Chondrocyte (in vitro differentiated cells): Measurements from ENCODE around the gene HEXIM2. TPM values are rescaled to one million over a fixed set of nuclear protein-coding genes. Genes with fewer than 3 reads are reported as not detected.
A peak's percentile ranks its signal among the peaks of the same experiment; 100 is the strongest.

Experiments
- DNase-seq: peaks from one replicate; pipeline ENCODE4 v3.0.0; 2021; ENCODE audit warnings: mixed read lengths, low spot score
- H3K27ac Mint-ChIP-seq: one replicate; pipeline ENCODE4 v1.8.0; 2021; ENCODE audit warnings: mild to moderate bottlenecking, moderate library complexity, mixed read lengths; ENCODE audit not compliant: unreplicated experiment
- H3K27me3 Mint-ChIP-seq: 2 replicates; pipeline ENCODE4 v1.8.0; 2021; ENCODE audit warnings: low read depth, mixed read lengths
- H3K36me3 Mint-ChIP-seq: 2 replicates; pipeline ENCODE4 v1.8.0; 2021; ENCODE audit warnings: low read depth, mixed read lengths
- H3K4me1 Mint-ChIP-seq: 2 replicates; pipeline ENCODE4 v1.8.0; 2021; ENCODE audit warnings: low read depth, mild to moderate bottlenecking, mixed read lengths
- H3K4me3 Mint-ChIP-seq: one replicate; pipeline ENCODE4 v1.8.0; 2021; ENCODE audit warnings: mild to moderate bottlenecking, moderate library complexity, mixed read lengths; ENCODE audit not compliant: unreplicated experiment
- H3K9me3 Mint-ChIP-seq: 2 replicates; pipeline ENCODE4 v1.8.0; 2021; ENCODE audit warnings: low read depth, mixed read lengths
- CTCF ChIP-seq: fragments of 200-600 bp; sonication (generic); IDR thresholded peaks from 2 replicates; pipeline ENCODE4 v1.5.0; 2021; ENCODE audit warnings: antibody characterized with exemption, mild to moderate bottlenecking, moderate library complexity
- total RNA-seq: library from RNA; stranded (reverse); gene quantifications from 3 replicates; pipeline ENCODE4 v1.2.1, GENCODE V29; 2021

HEXIM2 gene
- total RNA-seq, 1 donor from 2014 or later: 6.4 TPM

GRCh38 chr17:45139533-45139920 is 22.1 kb upstream of the HEXIM2 start:
- no peak for TF ChIP-seq CTCF
- H3K27ac Mint-ChIP-seq: no peak overlapping the region
- H3K4me1 Mint-ChIP-seq: peaks cover 11% of the 10 kb centered on the region
- no peaks in the 10 kb centered on the region for H3K27me3 Mint-ChIP-seq
- DNase-seq: peak; percentile 33
- no peaks in the 10 kb centered on the region for H3K9me3 Mint-ChIP-seq
- no peaks in the 10 kb centered on the region for H3K36me3 Mint-ChIP-seq
- H3K4me3 Mint-ChIP-seq: no peak overlapping the region

GRCh38 chr17:45143094-45143670 is 18.5 kb upstream of the HEXIM2 start:
- Mint-ChIP-seq H3K4me3 (no peak overlapping the region), H3K36me3 (no peaks in the 10 kb centered on the region), H3K4me1 (peaks cover 15% of the 10 kb centered on the region), H3K27me3 (no peaks in the 10 kb centered on the region), H3K27ac (no peak overlapping the region), H3K9me3 (no peaks in the 10 kb centered on the region)
- no peak for TF ChIP-seq CTCF
- DNase-seq: peak; percentile 57

- Mint-ChIP-seq H3K4me1 (peaks cover 15% of the 10 kb centered on the region), H3K36me3 (no peaks in the 10 kb centered on the region), H3K27me3 (no peaks in the 10 kb centered on the region), H3K27ac (no peak overlapping the region), H3K9me3 (no peaks in the 10 kb centered on the region), H3K4me3 (no peak overlapping the region)
- TF ChIP-seq CTCF: no peak
- DNase-seq: peak; percentile 88
Measured at GRCh38 chr17:45143767-45144198, 17.9 kb upstream of the HEXIM2 start.

GRCh38 chr17:45144199-45145034 is 17.3 kb upstream of the HEXIM2 start:
- H3K27ac Mint-ChIP-seq: no peak overlapping the region
- TF ChIP-seq CTCF: no peak
- no peaks in the 10 kb centered on the region for H3K36me3 Mint-ChIP-seq
- no peak overlapping the region for H3K4me3 Mint-ChIP-seq
- no peaks in the 10 kb centered on the region for H3K9me3 Mint-ChIP-seq
- no peaks in the 10 kb centered on the region for H3K27me3 Mint-ChIP-seq
- H3K4me1 Mint-ChIP-seq: peaks cover 15% of the 10 kb centered on the region
- DNase-seq: peak; percentile 87

- no peak overlapping the region for H3K4me3 Mint-ChIP-seq
- no peak for TF ChIP-seq CTCF
- H3K27me3 Mint-ChIP-seq: no peaks in the 10 kb centered on the region
- no peak overlapping the region for H3K27ac Mint-ChIP-seq
- peaks cover 15% of the 10 kb centered on the region for H3K4me1 Mint-ChIP-seq
- H3K36me3 Mint-ChIP-seq: peaks cover 4% of the 10 kb centered on the region
- no peaks in the 10 kb centered on the region for H3K9me3 Mint-ChIP-seq
- DNase-seq: peak; percentile 75
Measured at GRCh38 chr17:45145035-45145389, 16.7 kb upstream of the HEXIM2 start.
